NCI-H82 treated with DMSO at 0.1 percent for 48 hours (cell line): ENCODE results near the gene KRT33A.

Source experiments
- DNase-seq: peaks from one replicate; lab custom pipeline; 2025; ENCODE audit not compliant: unreplicated experiment; lab: John Stamatoyannopoulos, UW

The KRT33A gene

GRCh38 chr17:41331606-41332005 lies 19.0 kb downstream of the KRT33A start:
- DNase-seq: no peak

- DNase-seq: no peak
Observed at GRCh38 chr17:41329279-41329948, 21.2 kb downstream of the KRT33A start.

GRCh38 chr17:41328207-41328606 lies 22.4 kb downstream of the KRT33A start:
- DNase-seq: no peak

GRCh38 chr17:41327411-41328120 lies 23.1 kb downstream of the KRT33A start:
- no peak for DNase-seq

GRCh38 chr17:41326173-41327145 lies 24.2 kb downstream of the KRT33A start:
- no peak for DNase-seq

GRCh38 chr17:41325611-41326010 lies 25.0 kb downstream of the KRT33A start:
- DNase-seq: no peak

- no peak for DNase-seq
Observed at GRCh38 chr17:41325126-41325525, 25.5 kb downstream of the KRT33A start.

GRCh38 chr17:41324180-41325075 lies 26.2 kb downstream of the KRT33A start:
- no peak for DNase-seq

GRCh38 chr17:41322903-41323895 lies 27.4 kb downstream of the KRT33A start:
- no peak for DNase-seq

GRCh38 chr17:41322094-41322902 lies 28.3 kb downstream of the KRT33A start:
- no peak for DNase-seq

- no peak for DNase-seq
Observed at GRCh38 chr17:41318231-41318630, 32.4 kb downstream of the KRT33A start.

GRCh38 chr17:41315814-41316445 lies 34.7 kb downstream of the KRT33A start:
- DNase-seq: no peak

- no peak for DNase-seq
Observed at GRCh38 chr17:41315204-41315794, 35.3 kb downstream of the KRT33A start, which contains the start of gene KRTAP17-1. Gene KRTAP17-1, minus strand, starts transcription at chr17:41315710. Its CDS starts 60 bp downstream, at chr17:41315650.

- DNase-seq: no peak
Observed at GRCh38 chr17:41311111-41311510, 39.5 kb downstream of the KRT33A start.

GRCh38 chr17:41308918-41309359 lies 41.7 kb downstream of the KRT33A start, which contains the start of gene KRTAP16-1:
Gene KRTAP16-1, minus strand, starts transcription at chr17:41309309. Its CDS starts 56 bp downstream, at chr17:41309253.
- no peak for DNase-seq

GRCh38 chr17:41308251-41308917 lies 42.2 kb downstream of the KRT33A start:
- no peak for DNase-seq

- DNase-seq: no peak
Observed at GRCh38 chr17:41307647-41308046, 43.0 kb downstream of the KRT33A start.
